Activated effector memory CD4-positive, alpha-beta T cell treated with anti-CD3 and anti-CD28 coated beads, Interleukin-2, amount 50 U/mL, for 16 hours (primary cell): ENCODE measurements around the gene DTYMK.

Source experiments
- DNase-seq: peaks from one replicate; pipeline ENCODE4 v3.0.0-alpha.2; 2020

Gene DTYMK

GRCh38 chr2:241686650-241687425, at the start of gene DTYMK:
Gene DTYMK, minus strand, starts transcription at chr2:241686815. Its CDS starts 32 bp downstream, at chr2:241686783.
- peak; percentile 98 for DNase-seq

GRCh38 chr2:241736111-241736510, 49.5 kb upstream of the DTYMK start:
- DNase-seq, result no peak

DNA sequence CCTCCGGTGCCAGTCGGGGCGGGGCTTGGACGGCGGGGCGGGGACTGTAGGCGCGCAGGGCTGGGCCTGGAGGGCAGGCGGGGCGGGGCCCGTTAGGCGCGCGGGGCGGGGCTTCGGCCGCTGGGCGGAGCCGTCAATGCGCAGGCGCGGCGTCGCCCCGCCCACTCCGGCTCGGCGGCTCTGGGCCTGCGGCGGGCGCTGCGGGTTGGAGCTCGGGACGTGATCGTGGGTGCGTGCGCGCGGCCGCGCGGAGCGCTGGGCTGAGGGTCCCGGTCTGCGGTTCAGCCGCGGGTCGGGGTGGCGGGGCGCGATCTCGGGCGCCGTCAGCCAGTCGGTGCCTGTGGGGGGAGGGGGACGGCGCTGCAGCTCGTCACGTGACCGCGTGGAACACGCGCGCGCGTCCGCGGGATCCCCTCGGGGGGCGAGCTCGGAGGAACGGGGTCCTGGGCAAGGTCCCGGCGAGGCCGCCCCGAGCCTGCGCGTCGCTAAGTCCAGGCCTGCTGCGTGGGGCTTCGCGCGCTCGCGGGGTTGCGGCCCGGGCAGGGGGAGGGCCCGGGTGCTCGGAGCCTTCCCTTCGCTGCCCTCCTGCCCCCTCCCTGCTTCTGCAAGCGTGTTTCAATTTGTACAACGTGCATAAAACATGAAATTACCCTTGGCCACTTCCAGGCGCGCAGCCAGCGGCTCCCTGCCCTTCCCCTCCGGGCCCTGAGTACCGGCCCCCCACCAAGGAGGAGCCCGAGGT, 48.0 kb upstream of the DTYMK start, which contains the start of gene D2HGDH:
Gene D2HGDH, plus strand, starts transcription at position 164 of the 742 bp plus-strand sequence. CDS start 595 bp downstream, outside the sequence.
- peak; percentile 97 for DNase-seq

DNA sequence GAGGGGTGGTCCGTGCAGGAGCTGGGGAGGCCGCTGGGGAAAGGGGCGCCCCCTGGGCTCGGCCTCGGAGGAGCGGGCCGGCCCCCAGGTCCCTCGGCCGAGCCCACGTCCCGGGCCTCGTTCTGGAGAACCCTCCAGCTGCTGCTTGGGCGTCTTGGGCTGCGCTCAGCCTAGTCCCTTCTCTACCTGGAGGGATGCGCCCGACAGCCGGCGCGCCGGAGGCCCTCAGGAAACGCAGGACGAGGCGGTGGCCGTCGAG, 47.5 kb upstream of the DTYMK start:
- DNase-seq, result no peak

- DNase-seq, result no peak
Measured at GRCh38 chr2:241733391-241734207, 47.0 kb upstream of the DTYMK start.

GRCh38 chr2:241732513-241733186, 46.0 kb upstream of the DTYMK start:
- peak; percentile 87 for DNase-seq

GRCh38 chr2:241730671-241731293, 44.2 kb upstream of the DTYMK start:
- DNase-seq, result no peak

GRCh38 chr2:241729868-241730267, 43.3 kb upstream of the DTYMK start:
- DNase-seq, result no peak

- no peak for DNase-seq
Measured at GRCh38 chr2:241728627-241729026, 42.0 kb upstream of the DTYMK start.

DNA sequence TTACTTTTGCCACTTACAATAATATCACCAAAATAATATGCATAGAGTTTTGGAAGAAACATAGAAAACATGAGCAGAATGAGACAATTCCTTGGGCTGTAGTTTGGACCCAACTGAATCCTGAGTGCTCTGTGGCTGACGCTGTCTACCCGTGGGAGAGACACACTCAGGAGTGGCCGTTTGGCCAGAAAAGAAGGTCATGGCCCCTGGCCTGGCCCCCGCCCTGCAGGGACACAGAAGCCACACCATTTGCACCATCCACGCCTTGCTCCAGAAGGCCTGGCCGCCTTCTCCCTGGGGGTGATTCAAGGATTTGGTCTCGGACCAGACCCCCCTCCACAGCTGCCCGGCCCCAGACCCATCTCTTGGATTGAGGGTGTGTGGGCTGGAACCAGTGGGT, 41.4 kb upstream of the DTYMK start:
- no peak for DNase-seq

- no peak for DNase-seq
Measured at GRCh38 chr2:241726459-241726858, 39.8 kb upstream of the DTYMK start.

DNA sequence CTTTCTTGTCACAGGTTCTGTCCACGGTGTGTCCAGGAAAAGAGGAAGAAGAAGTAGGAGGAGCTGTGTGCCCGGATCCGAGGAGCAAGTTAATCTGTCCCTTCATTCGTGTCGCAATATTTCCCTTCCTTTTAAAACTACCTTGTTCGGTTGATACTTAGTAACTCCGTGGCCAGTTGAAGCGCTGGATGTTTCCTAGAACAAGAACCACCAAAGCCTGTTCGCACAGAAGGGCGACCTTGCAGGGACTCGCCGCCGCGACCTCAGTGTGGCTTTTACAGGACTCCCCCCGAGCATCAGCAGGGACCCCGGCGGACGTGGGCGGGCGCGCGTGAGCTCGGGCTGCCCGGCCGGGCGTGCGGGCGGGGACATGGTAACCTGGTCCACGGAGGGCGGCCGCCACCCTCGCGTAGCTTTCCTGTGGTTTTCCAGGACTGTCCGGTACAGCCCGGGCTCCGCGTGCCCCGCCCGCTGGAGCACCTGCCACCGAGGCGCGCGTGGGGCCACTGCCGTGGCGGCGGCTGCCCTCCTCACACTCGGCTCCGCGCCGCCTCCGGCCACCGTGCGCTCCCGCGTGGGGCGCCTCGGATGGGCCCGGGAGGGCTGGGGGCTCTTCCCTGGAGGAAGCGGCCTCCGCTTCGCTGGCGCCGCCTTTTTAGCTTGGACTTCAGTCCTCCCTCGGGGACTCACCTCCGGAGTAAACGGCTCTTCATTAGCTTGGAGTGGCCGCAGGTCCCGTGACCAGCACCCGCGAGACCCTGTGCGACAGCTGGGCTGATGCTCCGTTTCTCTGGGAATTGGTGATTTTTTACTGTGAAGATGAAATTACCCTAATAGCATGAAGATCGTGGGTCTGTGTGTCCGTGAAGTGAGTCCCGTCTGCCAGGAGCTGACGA, 38.6 kb upstream of the DTYMK start:
- no peak for DNase-seq

DNA sequence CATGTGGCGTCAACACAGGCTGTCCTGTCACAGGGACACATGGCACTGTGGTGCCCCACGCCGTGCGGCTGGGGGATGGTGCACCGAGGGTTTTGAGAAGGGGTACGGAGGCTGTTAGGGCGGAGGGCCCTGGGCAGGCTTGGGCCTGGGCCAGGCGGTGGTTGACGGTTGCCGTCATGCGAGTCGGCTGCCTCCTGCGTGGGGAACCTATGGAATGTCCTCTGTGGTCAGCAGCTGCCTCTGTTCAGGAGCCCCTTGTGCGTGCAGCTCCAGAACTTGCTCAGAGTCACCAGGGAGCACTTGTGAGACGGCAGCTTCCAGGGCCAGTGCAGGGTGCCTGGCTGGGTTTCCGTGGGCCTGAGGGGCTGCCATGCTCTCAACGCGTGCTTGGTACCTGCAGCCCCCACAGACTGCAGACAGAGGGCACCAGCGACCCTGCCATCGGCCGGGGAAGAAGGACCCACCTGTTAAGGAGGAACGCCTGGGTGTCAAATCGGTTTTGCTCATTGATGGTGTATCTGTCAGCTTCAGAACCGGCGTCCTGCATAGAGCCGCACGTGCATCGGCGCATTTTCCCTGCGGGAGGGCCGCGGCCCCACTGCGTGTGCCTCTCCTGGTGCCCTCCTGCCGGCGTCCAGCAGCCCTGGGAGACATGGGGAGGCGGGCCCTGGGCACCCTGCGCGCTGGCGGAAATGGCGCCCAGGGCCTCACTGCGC, 37.8 kb upstream of the DTYMK start:
- DNase-seq, result no peak

- DNase-seq, result no peak
Measured at GRCh38 chr2:241722896-241723454, 36.4 kb upstream of the DTYMK start.

DNA sequence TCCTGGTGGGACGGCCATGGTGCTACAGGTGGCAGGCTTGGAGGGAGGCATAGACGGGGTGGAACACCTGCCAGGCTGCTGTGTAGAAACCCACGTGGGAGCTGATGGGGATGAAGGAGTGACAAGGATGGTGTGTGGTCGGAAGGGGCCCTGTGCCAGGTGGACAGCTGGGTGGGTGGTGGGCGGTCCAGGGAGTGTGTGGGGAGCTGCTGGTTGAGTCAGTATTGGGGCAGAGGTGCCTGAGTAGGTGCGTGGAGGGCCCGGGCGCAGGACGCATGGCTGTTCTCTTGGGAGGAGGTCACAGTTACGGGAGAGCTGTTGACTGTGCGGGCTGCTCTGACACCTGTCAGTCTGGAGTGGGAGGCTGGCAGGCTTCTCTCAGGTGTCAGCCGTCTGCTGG, 35.2 kb upstream of the DTYMK start:
- no peak for DNase-seq

GRCh38 chr2:241720560-241720959, 33.9 kb upstream of the DTYMK start:
- DNase-seq, result no peak

- no peak for DNase-seq
Measured at GRCh38 chr2:241720099-241720498, 33.5 kb upstream of the DTYMK start.

- DNase-seq, result no peak
Measured at GRCh38 chr2:241719093-241719492, 32.5 kb upstream of the DTYMK start.

GRCh38 chr2:241708879-241709278, 22.3 kb upstream of the DTYMK start:
- no peak for DNase-seq

DNA sequence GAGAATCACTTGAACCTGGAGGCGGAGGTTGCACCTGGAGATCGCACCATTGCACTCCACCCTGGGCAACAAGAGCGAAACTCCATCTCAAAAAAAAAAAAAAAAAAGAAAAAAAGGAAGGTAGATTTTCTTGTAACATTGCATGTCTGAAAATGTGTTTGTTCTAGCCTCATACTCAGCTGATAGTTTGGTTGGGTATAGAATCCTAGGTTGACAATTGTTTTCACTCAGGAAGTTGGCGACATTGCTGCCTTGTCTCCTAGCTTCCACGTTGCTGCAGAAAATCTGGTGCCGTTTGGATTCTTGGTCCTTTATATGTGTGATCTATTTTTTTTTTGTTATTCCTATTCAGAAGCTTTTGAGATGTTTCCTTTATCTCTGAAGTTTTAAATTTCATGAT, 19.9 kb upstream of the DTYMK start:
- DNase-seq, result no peak
